IMR-90 (cell line): Measurements from ENCODE around the gene TMEM269. TPM values are rescaled to one million over a fixed set of nuclear protein-coding genes. Genes with fewer than 3 reads are reported as not detected.

ENCODE experiments used
- ATAC-seq: fragments of 200-7000 bp; cut with Tn5 transposase; 2 replicates; pipeline ENCODE4 v1.9.1; 2020; ENCODE audit warnings: low read depth, mild to moderate bottlenecking, moderate library complexity
- BruUV-seq: library from RNA; stranded (reverse); fragments of 400-500 nt; replicated peaks from 2 replicates; lab custom pipeline; 2021; lab: Mats Ljungman, UMichigan
- CTCF ChIA-PET: fragments of 300-600 bp; formaldehyde crosslinking; extraction: SDS; loops from one replicate; lab custom pipeline; 2021; ENCODE audit warnings: antibody characterized with exemption; lab: Yijun Ruan, JAX
- POLR2A ChIA-PET: fragments of 300-600 bp; sonication (Branson Sonifier 250); formaldehyde crosslinking; loops from one replicate; lab custom pipeline; 2022; ENCODE audit warnings: antibody characterized with exemption; ENCODE audit not compliant: unreplicated experiment; lab: Charles Lee
- DNase-seq: peaks from one replicate; pipeline ENCODE4 v3.0.0; 2013
- H2AFZ ChIP-seq: replicated peaks from 2 replicates; pipeline ENCODE3; 2013; ENCODE audit warnings: low read length, mild to moderate bottlenecking; ENCODE audit not compliant: poor library complexity
- H2AK5ac ChIP-seq: 2 replicates; pipeline ENCODE4 v1.6.1; 2013; ENCODE audit warnings: low read depth, low read length, inconsistent platforms
- H2AK9ac ChIP-seq: replicated peaks from 2 replicates; pipeline ENCODE3; 2013; ENCODE audit warnings: mild to moderate bottlenecking, low read depth, low read length, moderate library complexity; ENCODE audit not compliant: poor library complexity
- H2BK120ac ChIP-seq: 2 replicates; pipeline ENCODE4 v1.6.1; 2013; ENCODE audit warnings: low read depth, low read length, inconsistent platforms
- H2BK15ac ChIP-seq: 3 replicates; pipeline ENCODE4 v1.6.1; 2013; ENCODE audit warnings: low read depth, low read length, inconsistent platforms
- H2BK20ac ChIP-seq: 2 replicates; pipeline ENCODE4 v1.6.1; 2013; ENCODE audit warnings: low read depth, mild to moderate bottlenecking, inconsistent platforms, low read length, moderate library complexity
- H2BK5ac ChIP-seq: 2 replicates; pipeline ENCODE4 v1.6.1; 2013; ENCODE audit warnings: mild to moderate bottlenecking, low read depth, low read length, inconsistent platforms; ENCODE audit not compliant: poor library complexity, severe bottlenecking
- H3K14ac ChIP-seq: replicated peaks from 2 replicates; pipeline ENCODE4 v1.6.1; 2013; ENCODE audit warnings: low read depth, low read length, inconsistent platforms
- H3K18ac ChIP-seq: 2 replicates; pipeline ENCODE4 v1.6.1; 2013; ENCODE audit warnings: low read depth, low read length, control low read depth
- H3K23ac ChIP-seq: 2 replicates; pipeline ENCODE4 v1.6.1; 2013; ENCODE audit warnings: low read depth, low read length, inconsistent platforms
- H3K27ac ChIP-seq: 2 replicates; pipeline ENCODE4 v1.5.1; 2013; ENCODE audit warnings: mild to moderate bottlenecking, control low read depth, low read length; ENCODE audit not compliant: insufficient read depth
- H3K27me3 ChIP-seq: 2 replicates; pipeline ENCODE4 v1.6.1; 2013; ENCODE audit warnings: low read length; ENCODE audit not compliant: control insufficient read depth, insufficient read depth
- H3K36me3 ChIP-seq: 2 replicates; pipeline ENCODE4 v1.6.1; 2013; ENCODE audit warnings: low read length, mixed read lengths; ENCODE audit not compliant: control insufficient read depth, insufficient read depth
- H3K4ac ChIP-seq: 2 replicates; pipeline ENCODE4 v1.6.1; 2013; ENCODE audit warnings: low read depth, low read length, inconsistent platforms
- H3K4me1 ChIP-seq: 2 replicates; pipeline ENCODE4 v1.6.1; 2013; ENCODE audit warnings: low read length, mixed read lengths; ENCODE audit not compliant: control insufficient read depth, insufficient read depth
- H3K4me2 ChIP-seq: 2 replicates; pipeline ENCODE4 v1.6.1; 2013; ENCODE audit warnings: low read depth, mild to moderate bottlenecking, control low read depth, low read length, moderate library complexity
- H3K4me3 ChIP-seq: 2 replicates; pipeline ENCODE4 v1.5.1; 2013; ENCODE audit warnings: low read depth, mild to moderate bottlenecking, control low read depth, low read length, moderate library complexity; ENCODE audit not compliant: insufficient read depth
- H3K56ac ChIP-seq: 2 replicates; pipeline ENCODE4 v1.6.1; 2013; ENCODE audit warnings: low read length, inconsistent platforms; ENCODE audit not compliant: insufficient read depth; ENCODE audit errors: extremely low read depth
- H3K79me1 ChIP-seq, 2 experiments: 2 replicates each; pipeline ENCODE4 v1.6.1; 2013; ENCODE audit warnings: low read length in 2 of 2, inconsistent platforms in 1 of 2, low read depth in 1 of 2
- H3K9ac ChIP-seq: 2 replicates; pipeline ENCODE4 v1.6.1; 2013; ENCODE audit warnings: low read depth, low read length, control low read depth
- H3K9me1 ChIP-seq: 2 replicates; pipeline ENCODE4 v1.6.1; 2013; ENCODE audit warnings: low read length, inconsistent platforms; ENCODE audit not compliant: insufficient read depth
- H3K9me3 ChIP-seq: 2 replicates; pipeline ENCODE4 v1.6.1; 2013; ENCODE audit warnings: low read length; ENCODE audit not compliant: control insufficient read depth, insufficient read depth
- H4K20me1 ChIP-seq: 2 replicates; pipeline ENCODE4 v1.6.1; 2013; ENCODE audit warnings: low read length, inconsistent platforms; ENCODE audit not compliant: insufficient read depth
- H4K5ac ChIP-seq: 2 replicates; pipeline ENCODE4 v1.6.1; 2013; ENCODE audit warnings: mild to moderate bottlenecking, low read depth, low read length, control low read depth
- H4K8ac ChIP-seq, 2 experiments: 2 replicates each; pipeline ENCODE4 v1.6.1; 2013; ENCODE audit warnings: low read depth in 2 of 2, low read length in 2 of 2, control low read depth in 1 of 2, inconsistent platforms in 1 of 2
- H4K91ac ChIP-seq: 2 replicates; pipeline ENCODE4 v1.6.1; 2013; ENCODE audit warnings: low read depth, low read length, inconsistent platforms; ENCODE audit not compliant: insufficient read depth
- CTCF ChIP-seq: conservative IDR thresholded peaks from 2 replicates; pipeline ENCODE4 v1.5.1; 2012; ENCODE audit warnings: mild to moderate bottlenecking, low read depth, low read length, improper control_type of control experiment
- MAFK ChIP-seq: IDR thresholded peaks from 2 replicates; pipeline ENCODE4 v1.6.1; 2012; ENCODE audit warnings: low read depth, low read length, improper control_type of control experiment
- MXI1 ChIP-seq: IDR thresholded peaks from 2 replicates; pipeline ENCODE4 v1.6.1; 2012; ENCODE audit warnings: low read depth, mild to moderate bottlenecking, low read length, moderate library complexity, borderline replicate concordance
- USF2 ChIP-seq: fragments of 150-350 bp; IDR thresholded peaks from 2 replicates; pipeline ENCODE4 v1.6.1; 2017; ENCODE audit warnings: mild to moderate bottlenecking, antibody characterized with exemption, low read length, low read depth
- WGBS, 2 experiments: methylation state at CpG; one replicate each; pipeline versions ENCODE4 v1.1.5 to v1.1.7; 2013; ENCODE audit warnings: missing lambda C conversion rate in 2 of 2; ENCODE audit not compliant: insufficient read length in 1 of 2; ENCODE audit errors: extremely low coverage in 2 of 2; 5-methylcytosine and 5-hydroxymethylcytosine counted together
- dilution Hi-C: fragments of 300-500 bp; cut with HindIII; formaldehyde crosslinking; loops from one replicate; pipeline ENCODE4 v1.14.3; 2018; ENCODE audit warnings: low sequenced_read_pairs; ENCODE audit not compliant: unreplicated experiment
- in situ Hi-C: fragments of 300-500 bp; cut with MboI; formaldehyde crosslinking; loops from 3 replicates; pipeline ENCODE4 v1.14.3; 2019; ENCODE audit warnings: low sequenced_read_pairs, inconsistent platforms, mixed read lengths
- intact Hi-C: fragments of 100-400 bp; cut with micrococcal nuclease; formaldehyde crosslinking; loops from 2 replicates; pipeline ENCODE4 v1.10.0; 2022
- polyA plus RNA-seq, 3 experiments: library from polyadenylated mRNA; depleted of rRNA; stranded (reverse); fragments of >200 nt; gene quantifications; 2 replicates each; pipeline ENCODE4 v1.2.3, GENCODE V29; 2012; ENCODE audit warnings: low replicate concordance in 1 of 3
- total RNA-seq: library from RNA; depleted of rRNA; stranded (reverse); fragments of >200 nt; gene quantifications from 2 replicates; pipeline ENCODE4 v1.2.3, GENCODE V29; 2012

The TMEM269 gene
- total and polyA plus RNA-seq, 2 of the 4 experiments (the other 2 are of a cell fraction): not detected

DNA sequence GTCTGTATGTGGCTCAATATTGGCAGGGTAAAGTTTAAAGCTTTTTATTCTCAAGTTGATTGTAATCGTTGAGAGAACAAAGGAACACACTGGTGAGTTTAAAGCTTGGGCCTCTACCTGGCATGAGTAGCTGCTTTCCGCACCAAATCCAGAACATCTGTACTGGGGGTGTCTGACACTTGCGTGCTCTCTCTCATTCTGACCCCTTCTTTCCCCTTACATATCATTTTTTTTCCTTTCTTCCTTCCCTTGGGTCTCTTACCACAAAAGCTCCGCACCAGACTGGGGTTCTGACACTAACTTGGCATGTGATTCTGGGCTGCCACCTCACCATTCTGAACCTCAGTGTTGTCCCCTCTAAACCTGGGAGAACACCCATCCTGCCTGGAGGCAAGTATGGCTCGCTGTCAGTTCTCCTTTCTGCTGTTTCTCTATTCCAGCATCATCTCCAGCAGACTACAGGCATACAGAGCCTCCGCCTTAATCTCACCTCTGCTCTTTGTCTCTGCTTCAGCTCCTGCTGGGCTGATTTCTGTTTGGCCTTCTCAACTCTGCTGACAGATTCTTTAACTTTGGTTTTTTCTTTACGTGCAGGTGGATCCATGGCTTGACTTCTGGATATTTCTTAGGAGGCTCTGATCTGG, 31.3 kb downstream of the TMEM269 start:
- peak overlapping the region; percentile 91 for H2AFZ ChIP-seq
- H3K9me3 ChIP-seq: no peaks in the 10 kb centered on the region
- peak overlapping the region; percentile 64 for H3K4ac ChIP-seq
- peak overlapping the region; percentile 69 to 94; a peak in 3 of 4 replicates for H4K8ac ChIP-seq
- H2BK20ac ChIP-seq: no peak overlapping the region; the same call in 1 of the 2 replicates
- TF ChIP-seq CTCF (no peak), MAFK (no peak), MXI1 (no peak), USF2 (no peak)
- H3K9me1 ChIP-seq: peaks cover 4% of the 10 kb centered on the region; the same call in 1 of the 2 replicates
- peak overlapping the region; percentile 94 for H3K9ac ChIP-seq
- H3K27me3 ChIP-seq: no peaks in the 10 kb centered on the region
- H3K79me1 ChIP-seq: peaks cover 27 to 54% of the 10 kb centered on the region in 2 experiments
- WGBS, 2 experiments: 24% methylated on average over 4 of the region's 7 CpGs; no CpG with 5 or more reads in 1 of the 2 experiments
- intact Hi-C loops (loop anchor here (5.0 kb wide), 1 partner anchor 49 kb away; the partner anchor contains the start of genes C1orf50 and P3H1), dilution Hi-C loops (no loop called here), in situ Hi-C loops (no loop called here)
- H3K4me2 ChIP-seq: peak overlapping the region; percentile 96
- H3K4me3 ChIP-seq: peak overlapping the region; percentile 92
- peaks cover 2% of the 10 kb centered on the region; the same call in 1 of the 2 replicates for H3K4me1 ChIP-seq
- H3K27ac ChIP-seq: peak overlapping the region; percentile 94
- no TSS peak for BruUV-seq
- H4K91ac ChIP-seq: peak overlapping the region; percentile 48
- H3K36me3 ChIP-seq: 0 out of 2 replicates have a peak, but pooled peaks cover 2% of the 10 kb centered on the region
- CTCF ChIA-PET: interaction anchor here (0.6 to 0.8 kb wide), 2 partner anchors 45 to 52 kb away, joined by 3 to 4 read pairs; no protein-coding TSS in a partner anchor
- peak overlapping the region; percentile 55; the same call in 1 of the 2 replicates for H3K56ac ChIP-seq
- H2BK15ac ChIP-seq: peak overlapping the region; percentile 66; the same call in 1 of the 3 replicates
- DNase-seq: peak; percentile 6
- H3K23ac ChIP-seq: peak overlapping the region; percentile 50
- POLR2A ChIA-PET: interaction anchor here (0.7 kb wide), 1 partner anchor 10 kb away, joined by 4 read pairs; no protein-coding TSS in a partner anchor
- H4K20me1 ChIP-seq: no peaks in the 10 kb centered on the region
- H2BK120ac ChIP-seq: peak overlapping the region; percentile 13
- ATAC-seq: no peak
- peak overlapping the region; percentile 80; the same call in 1 of the 2 replicates for H2AK5ac ChIP-seq
- H4K5ac ChIP-seq: peak overlapping the region; percentile 62
- H3K18ac ChIP-seq: no peak overlapping the region; the same call in 1 of the 2 replicates
- H3K14ac ChIP-seq: peak overlapping the region; percentile 77
- H2AK9ac ChIP-seq: peak overlapping the region; percentile 48
- H2BK5ac ChIP-seq: peak overlapping the region; percentile 7
